Large intestine (tissue), 3 donors: ENCODE results near the gene HDGFL2. TPM values are rescaled to one million over a fixed set of nuclear protein-coding genes. Genes with fewer than 3 reads are reported as not detected.

ENCODE experiments used
- DNase-seq, 2 donors: peaks; one replicate each; pipeline versions ENCODE4 v3.0.0 to v3.0.0-alpha.2; 2013
- H3K27ac ChIP-seq: one replicate; pipeline ENCODE4 v1.5.1; 2013; ENCODE audit warnings: low read length
- H3K27me3 ChIP-seq: 2 replicates; pipeline ENCODE4 v1.6.1; 2013; ENCODE audit warnings: low read length; ENCODE audit not compliant: control insufficient read depth, insufficient read depth
- H3K36me3 ChIP-seq: 2 replicates; pipeline ENCODE4 v1.6.1; 2013; ENCODE audit warnings: low read length; ENCODE audit not compliant: control insufficient read depth, insufficient read depth
- H3K4me1 ChIP-seq: one replicate; pipeline ENCODE4 v1.6.1; 2013; ENCODE audit warnings: low read length; ENCODE audit not compliant: control insufficient read depth, insufficient read depth
- H3K4me3 ChIP-seq: one replicate; pipeline ENCODE4 v1.5.1; 2013; ENCODE audit warnings: low read length
- H3K9me3 ChIP-seq: one replicate; pipeline ENCODE4 v1.6.1; 2013; ENCODE audit warnings: mild to moderate bottlenecking, low read depth, low read length, moderate library complexity; ENCODE audit not compliant: control insufficient read depth
- WGBS: methylation state at CpG from one replicate; pipeline ENCODE4 v1.1.5; 2013; ENCODE audit warnings: low lambda C conversion rate; ENCODE audit not compliant: insufficient coverage; 5-methylcytosine and 5-hydroxymethylcytosine counted together
- polyA plus RNA-seq: library from polyadenylated mRNA; unstranded; fragments of 120-200 nt; gene quantifications from one replicate; pipeline ENCODE4 v1.2.1, GENCODE V29; 2013

HDGFL2 gene
- polyA plus RNA-seq, 1 donor = 45.6 TPM

- no peak for DNase-seq
- Histone ChIP-seq H3K27ac (no peak overlapping the region), H3K4me3 (no peak overlapping the region), H3K4me1 (no peaks in the 10 kb centered on the region), H3K27me3 (no peaks in the 10 kb centered on the region), H3K36me3 (peaks cover 22% of the 10 kb centered on the region), H3K9me3 (no peaks in the 10 kb centered on the region)
- WGBS = no CpG with 5 or more reads among the region's 17 CpGs
Measured at GRCh38 chr19:4506449-4507149, 34.5 kb downstream of the HDGFL2 start.

- H3K9me3 ChIP-seq = no peaks in the 10 kb centered on the region
- H3K27me3 ChIP-seq = no peaks in the 10 kb centered on the region
- H3K36me3 ChIP-seq = peaks cover 17% of the 10 kb centered on the region
- DNase-seq = no peak
- H3K4me1 ChIP-seq = no peaks in the 10 kb centered on the region
- WGBS = no CpG with 5 or more reads among the region's 12 CpGs
- H3K27ac ChIP-seq = no peak overlapping the region
- H3K4me3 ChIP-seq = no peak overlapping the region
Measured at GRCh38 chr19:4507150-4507452, 35.0 kb downstream of the HDGFL2 start.

- H3K9me3 ChIP-seq = no peaks in the 10 kb centered on the region
- H3K4me3 ChIP-seq = no peak overlapping the region
- H3K4me1 ChIP-seq = no peaks in the 10 kb centered on the region
- H3K27me3 ChIP-seq = no peaks in the 10 kb centered on the region
- H3K27ac ChIP-seq = no peak overlapping the region
- H3K36me3 ChIP-seq = peaks cover 11% of the 10 kb centered on the region
- DNase-seq = no peak
- no CpG with 5 or more reads among the region's 17 CpGs for WGBS
Measured at GRCh38 chr19:4507804-4508203, 35.7 kb downstream of the HDGFL2 start.

- WGBS = no CpG with 5 or more reads among the region's 21 CpGs
- Histone ChIP-seq H3K27ac (no peak overlapping the region), H3K36me3 (peaks cover 10% of the 10 kb centered on the region), H3K27me3 (no peaks in the 10 kb centered on the region), H3K4me3 (no peak overlapping the region), H3K4me1 (no peaks in the 10 kb centered on the region), H3K9me3 (no peaks in the 10 kb centered on the region)
- no peak for DNase-seq
Measured at GRCh38 chr19:4508698-4509097, 36.6 kb downstream of the HDGFL2 start.

GRCh38 chr19:4510435-4511255 lies 38.5 kb downstream of the HDGFL2 start:
- Histone ChIP-seq H3K9me3 (no peaks in the 10 kb centered on the region), H3K4me1 (no peaks in the 10 kb centered on the region), H3K27ac (no peak overlapping the region), H3K4me3 (no peak overlapping the region), H3K27me3 (no peaks in the 10 kb centered on the region), H3K36me3 (no peaks in the 10 kb centered on the region)
- WGBS = no CpG with 5 or more reads among the region's 37 CpGs
- no peak for DNase-seq

GRCh38 chr19:4511300-4512054 lies 39.4 kb downstream of the HDGFL2 start:
- no peaks in the 10 kb centered on the region for H3K4me1 ChIP-seq
- no peak for DNase-seq
- WGBS = 83% methylated on average over 1 of the region's 27 CpGs

GRCh38 chr19:4512070-4512469 lies 40.0 kb downstream of the HDGFL2 start:
- H3K36me3 ChIP-seq = no peaks in the 10 kb centered on the region
- no peak for DNase-seq
- H3K27me3 ChIP-seq = peaks cover 2% of the 10 kb centered on the region
- no peaks in the 10 kb centered on the region for H3K9me3 ChIP-seq
- no peak overlapping the region for H3K27ac ChIP-seq
- no peak overlapping the region for H3K4me3 ChIP-seq
- WGBS = no CpG with 5 or more reads among the region's 17 CpGs
- H3K4me1 ChIP-seq = no peaks in the 10 kb centered on the region

More at GRCh38 chr19:4511300-4512054, 39.4 kb downstream of the HDGFL2 start:
- H3K27me3 ChIP-seq = peaks cover under 1% of the 10 kb centered on the region
- H3K36me3 ChIP-seq = no peaks in the 10 kb centered on the region
- H3K4me3 ChIP-seq = no peak overlapping the region
- H3K27ac ChIP-seq = no peak overlapping the region
- H3K9me3 ChIP-seq = no peaks in the 10 kb centered on the region

GRCh38 chr19:4513248-4513647 lies 41.2 kb downstream of the HDGFL2 start:
- H3K4me1 ChIP-seq = no peaks in the 10 kb centered on the region
- H3K36me3 ChIP-seq = no peaks in the 10 kb centered on the region
- no CpG with 5 or more reads among the region's 17 CpGs for whole genome bisulfite sequencing

GRCh38 chr19:4515732-4516131 lies 43.6 kb downstream of the HDGFL2 start:
- Histone ChIP-seq H3K4me1 (no peaks in the 10 kb centered on the region), H3K27ac (no peak overlapping the region)

More at GRCh38 chr19:4513248-4513647, 41.2 kb downstream of the HDGFL2 start:
- no peak for DNase-seq
- Histone ChIP-seq H3K27me3 (peaks cover 2% of the 10 kb centered on the region), H3K27ac (no peak overlapping the region), H3K9me3 (no peaks in the 10 kb centered on the region), H3K4me3 (no peak overlapping the region)

GRCh38 chr19:4516199-4516938 lies 44.3 kb downstream of the HDGFL2 start:
- H3K27me3 ChIP-seq = peaks cover 2% of the 10 kb centered on the region
- no peak for DNase-seq
- WGBS = no CpG with 5 or more reads among the region's 14 CpGs
- no peaks in the 10 kb centered on the region for H3K36me3 ChIP-seq
- H3K4me1 ChIP-seq = no peaks in the 10 kb centered on the region
- H3K9me3 ChIP-seq = no peaks in the 10 kb centered on the region
- H3K4me3 ChIP-seq = no peak overlapping the region
- H3K27ac ChIP-seq = no peak overlapping the region

More at GRCh38 chr19:4515732-4516131, 43.6 kb downstream of the HDGFL2 start:
- no CpG with 5 or more reads among the region's 5 CpGs for WGBS
- no peak overlapping the region for H3K4me3 ChIP-seq
- no peaks in the 10 kb centered on the region for H3K36me3 ChIP-seq
- no peaks in the 10 kb centered on the region for H3K9me3 ChIP-seq
- H3K27me3 ChIP-seq = peaks cover 2% of the 10 kb centered on the region
- no peak for DNase-seq
